GM23338 (cell line): ENCODE results near the gene TUFT1. TPM values are rescaled to one million over a fixed set of nuclear protein-coding genes. Genes with fewer than 3 reads are reported as not detected.

Source experiments
- ATAC-seq: fragments of 200-7000 bp; cut with Tn5 transposase; 3 replicates; pipeline ENCODE4 v1.9.1; 2020
- DNase-seq: peaks from one replicate; pipeline ENCODE4 v3.0.0-alpha.2; 2015; ENCODE audit warnings: low spot score
- H2AFZ ChIP-seq: fragments of 200-600 bp; sonication (generic); 2 replicates; pipeline ENCODE4 v1.8.0; 2016; ENCODE audit warnings: antibody characterized with exemption, mild to moderate bottlenecking, moderate library complexity
- H3F3A ChIP-seq: fragments of 200-600 bp; sonication (generic); replicated peaks from 2 replicates; pipeline ENCODE4 v1.8.0; 2017; ENCODE audit warnings: antibody characterized with exemption, mixed run types, low read depth
- H3K27ac ChIP-seq: fragments of 200-600 bp; sonication (generic); 2 replicates; pipeline ENCODE4 v1.6.1; 2016; ENCODE audit warnings: low read depth
- H3K27me3 ChIP-seq: fragments of 200-600 bp; sonication (generic); 2 replicates; pipeline ENCODE4 v1.8.0; 2016; ENCODE audit warnings: mild to moderate bottlenecking, mixed run types, moderate library complexity; ENCODE audit not compliant: insufficient read depth
- H3K36me3 ChIP-seq: fragments of 200-600 bp; sonication (generic); 2 replicates; pipeline ENCODE4 v1.8.0; 2016; ENCODE audit warnings: mild to moderate bottlenecking; ENCODE audit not compliant: insufficient read depth
- H3K4me1 ChIP-seq: fragments of 200-600 bp; sonication (generic); 2 replicates; pipeline ENCODE4 v1.8.0; 2016; ENCODE audit warnings: mild to moderate bottlenecking, moderate library complexity; ENCODE audit not compliant: insufficient read depth
- H3K4me2 ChIP-seq: fragments of 200-600 bp; sonication (generic); 2 replicates; pipeline ENCODE4 v1.7.1; 2017; ENCODE audit warnings: mixed run types
- H3K4me3 ChIP-seq: fragments of 200-600 bp; sonication (generic); 2 replicates; pipeline ENCODE4 v1.6.1; 2016; ENCODE audit warnings: mixed run types
- H3K79me2 ChIP-seq: fragments of 200-600 bp; sonication (generic); replicated peaks from 2 replicates; pipeline ENCODE4 v1.8.0; 2017; ENCODE audit warnings: mild to moderate bottlenecking; ENCODE audit not compliant: insufficient read depth
- H3K9me2 ChIP-seq: fragments of 200-600 bp; sonication (generic); 2 replicates; pipeline ENCODE4 v1.8.0; 2017; ENCODE audit not compliant: insufficient read depth
- H4K20me1 ChIP-seq: fragments of 200-600 bp; sonication (generic); replicated peaks from 2 replicates; pipeline ENCODE4 v1.8.0; 2017; ENCODE audit warnings: mild to moderate bottlenecking; ENCODE audit not compliant: insufficient read depth
- H3K27ac Mint-ChIP-seq: 2 replicates; pipeline ENCODE4 v1.8.0; 2020; ENCODE audit warnings: inconsistent platforms, mild to moderate bottlenecking, moderate library complexity, mixed read lengths
- H3K27me3 Mint-ChIP-seq: 3 replicates; pipeline ENCODE4 v1.8.0; 2022; ENCODE audit warnings: low read depth, mild to moderate bottlenecking, moderate library complexity, mixed read lengths, inconsistent platforms; ENCODE audit not compliant: insufficient read depth, poor library complexity
- H3K36me3 Mint-ChIP-seq: 3 replicates; pipeline ENCODE4 v1.8.0; 2021; ENCODE audit warnings: low read depth, mild to moderate bottlenecking, inconsistent platforms, moderate library complexity, mixed read lengths
- H3K4me1 Mint-ChIP-seq: 3 replicates; pipeline ENCODE4 v1.8.0; 2020; ENCODE audit warnings: mild to moderate bottlenecking, inconsistent platforms, mixed read lengths
- H3K4me3 Mint-ChIP-seq: 3 replicates; pipeline ENCODE4 v1.8.0; 2021; ENCODE audit warnings: moderate library complexity, mild to moderate bottlenecking, inconsistent platforms, mixed read lengths
- H3K9me3 Mint-ChIP-seq: 3 replicates; pipeline ENCODE4 v1.8.0; 2020; ENCODE audit warnings: moderate library complexity, mild to moderate bottlenecking, inconsistent platforms, mixed read lengths
- CREB1 ChIP-seq: fragments of 250-450 bp; sonication (Bioruptor Pico); IDR thresholded peaks from 2 replicates; pipeline ENCODE4 v1.5.0; 2020; ENCODE audit warnings: low read depth, mild to moderate bottlenecking, moderate library complexity
- CTCF ChIP-seq, 2 experiments: fragments of 200-600 bp in 1 of 2; sonication (generic) in 1 of 2; conservative IDR thresholded peaks; 2 replicates each; pipeline versions ENCODE4 v1.5.1 to v1.6.1; 2016 to 2017; ENCODE audit warnings: antibody characterized with exemption in 2 of 2, low read depth in 2 of 2, mild to moderate bottlenecking in 2 of 2, moderate library complexity in 1 of 2
- ETS1 ChIP-seq: IDR thresholded peaks from 2 replicates; pipeline ENCODE4 v1.6.1; 2016; ENCODE audit warnings: antibody characterized with exemption
- EZH2 ChIP-seq: fragments of 200-600 bp; sonication (generic); IDR thresholded peaks from one replicate; pipeline ENCODE4 v1.8.0; 2017; ENCODE audit warnings: antibody characterized with exemption, mild to moderate bottlenecking, low read depth; ENCODE audit not compliant: unreplicated experiment
- EZH2phosphoT487 ChIP-seq: fragments of 200-600 bp; sonication (generic); IDR thresholded peaks from one replicate; pipeline ENCODE4 v1.8.1; 2018; ENCODE audit warnings: antibody characterized with exemption; ENCODE audit not compliant: unreplicated experiment
- JUNB ChIP-seq: IDR thresholded peaks from one replicate; pipeline ENCODE4 v1.6.1; 2016; ENCODE audit warnings: antibody characterized with exemption; ENCODE audit not compliant: unreplicated experiment
- NANOG ChIP-seq: IDR thresholded peaks from 2 replicates; pipeline ENCODE4 v1.6.1; 2016; ENCODE audit warnings: antibody characterized with exemption, borderline replicate concordance
- POLR2AphosphoS5 ChIP-seq: IDR thresholded peaks from 2 replicates; pipeline ENCODE4 v1.6.1; 2016; ENCODE audit warnings: antibody characterized with exemption, low read depth
- REST ChIP-seq: IDR thresholded peaks from one replicate; pipeline ENCODE4 v1.6.1; 2018; ENCODE audit warnings: antibody characterized with exemption; ENCODE audit not compliant: unreplicated experiment
- STAT1 ChIP-seq: IDR thresholded peaks from one replicate; pipeline ENCODE4 v1.6.1; 2016; ENCODE audit warnings: antibody characterized with exemption; ENCODE audit not compliant: unreplicated experiment
- ZNF114 ChIP-seq: fragments of 250-450 bp; sonication (Bioruptor Pico); IDR thresholded peaks from 2 replicates; pipeline ENCODE4 v1.5.0; 2020; ENCODE audit warnings: mild to moderate bottlenecking, moderate library complexity
- ZNF331 ChIP-seq: fragments of 250-450 bp; sonication (Bioruptor Pico); IDR thresholded peaks from 2 replicates; pipeline ENCODE4 v1.5.0; 2020; ENCODE audit warnings: low read depth, mild to moderate bottlenecking, moderate library complexity
- ZNF462 ChIP-seq: fragments of 250-450 bp; sonication (Bioruptor Pico); IDR thresholded peaks from 2 replicates; pipeline ENCODE4 v1.5.0; 2020; ENCODE audit warnings: mild to moderate bottlenecking, moderate library complexity
- polyA plus RNA-seq: library from polyadenylated mRNA; unstranded; fragments of >200 nt; fragmentation: Nextera tagmentation; extraction: Ambion mirVana; gene quantifications from 2 replicates; pipeline ENCODE4 v1.2.1, GENCODE V29; 2016
- total RNA-seq: library from RNA; depleted of rRNA; stranded (reverse); fragments of >200 nt; shearing (Covaris generic); gene quantifications from 2 replicates; pipeline ENCODE4 v1.2.3, GENCODE V29; 2014

TUFT1 gene
- total and polyA plus RNA-seq, 2 experiments from 2014 or later, result 6.0 to 11.9 TPM

- ATAC-seq (no peak), DNase-seq (no peak)
- Histone ChIP-seq H3K79me2 (peaks cover 97% of the 10 kb centered on the region), H3F3A (no peaks in the 10 kb centered on the region), H3K4me2 (no peak overlapping the region), H3K9me2 (no peaks in the 10 kb centered on the region), H3K27ac (no peak overlapping the region), H3K4me3 (no peak overlapping the region), H4K20me1 (peaks cover 18% of the 10 kb centered on the region), H3K4me1 (no peaks in the 10 kb centered on the region; the same call in 1 of the 2 replicates), H2AFZ (no peak overlapping the region), H3K36me3 (no peaks in the 10 kb centered on the region), H3K27me3 (no peaks in the 10 kb centered on the region)
- TF ChIP-seq ETS1 (no peak), POLR2AphosphoS5 (no peak), EZH2phosphoT487 (no peak), ZNF331 (CRISPR knock-in tag) (no peak), CTCF (conservative IDR thresholded peaks at IDR 0.05; ENCODE audit: low read depth in 2 of 2) (no peak), REST (no peak), NANOG (no peak), STAT1 (no peak), JUNB (no peak), ZNF114 (CRISPR knock-in tag) (no peak), CREB1 (CRISPR knock-in tag) (no peak), ZNF462 (no peak), EZH2 (no peak)
- Mint-ChIP-seq H3K27ac (no peak overlapping the region), H3K27me3 (no peaks in the 10 kb centered on the region), H3K36me3 (peaks cover 7% of the 10 kb centered on the region; the same call in 2 of the 3 replicates), H3K4me1 (peaks cover 12% of the 10 kb centered on the region), H3K4me3 (no peak overlapping the region), H3K9me3 (no peaks in the 10 kb centered on the region)
Observed at GRCh38 chr1:151624783-151625182, 84.7 kb downstream of the TUFT1 start.
